Fibroblast of villous mesenchyme (primary cell): ENCODE results near the gene LCMT2. TPM values are rescaled to one million over a fixed set of nuclear protein-coding genes. Genes with fewer than 3 reads are reported as not detected.
A peak's percentile ranks its signal among the peaks of the same experiment; 100 is the strongest.

Experiments used
- DNase-seq: peaks from one replicate; pipeline ENCODE4 v3.0.0-alpha.2; 2010; ENCODE audit warnings: low read depth
- H3K4me3 ChIP-seq: 2 replicates; pipeline ENCODE4 v1.5.1; 2011; ENCODE audit warnings: low read depth, mild to moderate bottlenecking, low read length
- total RNA-seq: library from RNA; depleted of rRNA; stranded (reverse); fragments of >200 nt; gene quantifications from 2 replicates; pipeline ENCODE4 v1.2.3, GENCODE V29; 2012
- TF ChIP-seq, protein P1 (sequence below): IDR thresholded peaks from 2 replicates; pipeline ENCODE4 v1.5.1; 2012; ENCODE audit warnings: low read depth, mild to moderate bottlenecking, low read length; ENCODE audit not compliant: insufficient read depth

LCMT2 gene, protein sequence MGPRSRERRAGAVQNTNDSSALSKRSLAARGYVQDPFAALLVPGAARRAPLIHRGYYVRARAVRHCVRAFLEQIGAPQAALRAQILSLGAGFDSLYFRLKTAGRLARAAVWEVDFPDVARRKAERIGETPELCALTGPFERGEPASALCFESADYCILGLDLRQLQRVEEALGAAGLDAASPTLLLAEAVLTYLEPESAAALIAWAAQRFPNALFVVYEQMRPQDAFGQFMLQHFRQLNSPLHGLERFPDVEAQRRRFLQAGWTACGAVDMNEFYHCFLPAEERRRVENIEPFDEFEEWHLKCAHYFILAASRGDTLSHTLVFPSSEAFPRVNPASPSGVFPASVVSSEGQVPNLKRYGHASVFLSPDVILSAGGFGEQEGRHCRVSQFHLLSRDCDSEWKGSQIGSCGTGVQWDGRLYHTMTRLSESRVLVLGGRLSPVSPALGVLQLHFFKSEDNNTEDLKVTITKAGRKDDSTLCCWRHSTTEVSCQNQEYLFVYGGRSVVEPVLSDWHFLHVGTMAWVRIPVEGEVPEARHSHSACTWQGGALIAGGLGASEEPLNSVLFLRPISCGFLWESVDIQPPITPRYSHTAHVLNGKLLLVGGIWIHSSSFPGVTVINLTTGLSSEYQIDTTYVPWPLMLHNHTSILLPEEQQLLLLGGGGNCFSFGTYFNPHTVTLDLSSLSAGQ
- 5.2 and 11.2 TPM in 2 replicates for total RNA-seq

DNA sequence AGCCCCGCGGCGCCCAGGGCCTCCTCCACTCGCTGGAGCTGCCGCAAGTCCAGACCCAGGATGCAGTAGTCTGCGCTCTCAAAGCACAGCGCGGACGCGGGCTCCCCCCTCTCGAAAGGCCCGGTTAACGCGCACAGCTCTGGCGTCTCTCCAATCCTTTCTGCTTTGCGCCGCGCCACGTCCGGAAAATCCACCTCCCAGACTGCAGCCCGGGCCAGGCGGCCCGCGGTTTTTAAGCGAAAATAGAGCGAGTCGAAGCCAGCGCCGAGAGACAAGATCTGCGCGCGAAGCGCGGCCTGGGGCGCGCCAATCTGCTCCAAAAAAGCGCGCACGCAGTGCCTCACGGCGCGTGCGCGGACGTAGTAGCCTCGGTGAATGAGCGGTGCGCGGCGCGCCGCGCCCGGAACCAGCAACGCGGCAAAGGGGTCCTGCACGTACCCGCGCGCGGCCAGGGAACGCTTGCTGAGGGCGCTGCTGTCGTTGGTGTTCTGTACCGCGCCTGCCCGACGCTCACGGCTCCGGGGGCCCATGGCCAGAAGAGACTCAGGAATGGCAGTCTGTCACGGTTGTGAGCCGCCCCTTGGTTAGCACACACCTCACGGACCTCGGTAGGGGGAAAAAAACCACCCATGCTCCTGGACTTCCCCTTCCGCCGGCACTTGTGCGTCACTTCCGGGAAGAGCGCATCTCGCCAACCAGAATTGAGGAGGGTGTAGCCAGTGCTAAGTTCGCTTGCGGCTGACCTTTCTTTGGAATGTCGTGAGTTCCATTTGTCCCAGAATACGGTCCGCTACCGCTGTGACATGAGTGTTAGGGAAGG lies at the start of gene LCMT2:
Gene LCMT2, minus strand, starts transcription at position 614 of the 820 bp plus-strand sequence. Its CDS starts 84 bp downstream, at position 530.
- TF ChIP-seq, protein P1, sequence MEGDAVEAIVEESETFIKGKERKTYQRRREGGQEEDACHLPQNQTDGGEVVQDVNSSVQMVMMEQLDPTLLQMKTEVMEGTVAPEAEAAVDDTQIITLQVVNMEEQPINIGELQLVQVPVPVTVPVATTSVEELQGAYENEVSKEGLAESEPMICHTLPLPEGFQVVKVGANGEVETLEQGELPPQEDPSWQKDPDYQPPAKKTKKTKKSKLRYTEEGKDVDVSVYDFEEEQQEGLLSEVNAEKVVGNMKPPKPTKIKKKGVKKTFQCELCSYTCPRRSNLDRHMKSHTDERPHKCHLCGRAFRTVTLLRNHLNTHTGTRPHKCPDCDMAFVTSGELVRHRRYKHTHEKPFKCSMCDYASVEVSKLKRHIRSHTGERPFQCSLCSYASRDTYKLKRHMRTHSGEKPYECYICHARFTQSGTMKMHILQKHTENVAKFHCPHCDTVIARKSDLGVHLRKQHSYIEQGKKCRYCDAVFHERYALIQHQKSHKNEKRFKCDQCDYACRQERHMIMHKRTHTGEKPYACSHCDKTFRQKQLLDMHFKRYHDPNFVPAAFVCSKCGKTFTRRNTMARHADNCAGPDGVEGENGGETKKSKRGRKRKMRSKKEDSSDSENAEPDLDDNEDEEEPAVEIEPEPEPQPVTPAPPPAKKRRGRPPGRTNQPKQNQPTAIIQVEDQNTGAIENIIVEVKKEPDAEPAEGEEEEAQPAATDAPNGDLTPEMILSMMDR = no peak
- peak; percentile 93 for DNase-seq
- H3K4me3 ChIP-seq = peak within 1 kb of the TSS; percentile 90

DNA sequence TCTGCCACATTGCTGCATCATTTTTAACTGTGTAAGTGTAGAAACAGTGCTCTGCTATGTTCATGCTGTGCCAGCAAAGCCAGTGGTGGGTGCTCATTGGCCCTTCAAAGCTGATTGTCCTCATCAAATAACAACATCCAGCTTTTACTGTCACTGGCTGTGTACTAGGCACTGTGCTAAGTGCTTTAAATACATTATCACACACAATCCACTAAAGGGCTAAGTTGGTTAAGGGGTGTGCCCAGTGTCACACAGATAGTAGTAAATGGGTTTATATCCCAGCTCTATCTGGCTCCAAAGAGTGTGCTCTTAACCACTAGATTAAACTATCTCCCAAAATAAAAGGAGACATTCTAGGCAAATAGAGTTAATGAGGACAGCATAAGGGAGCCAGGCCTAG lies 48.2 kb upstream of the LCMT2 start:
- TF ChIP-seq, protein P1 = no peak
- no peak for DNase-seq

DNA sequence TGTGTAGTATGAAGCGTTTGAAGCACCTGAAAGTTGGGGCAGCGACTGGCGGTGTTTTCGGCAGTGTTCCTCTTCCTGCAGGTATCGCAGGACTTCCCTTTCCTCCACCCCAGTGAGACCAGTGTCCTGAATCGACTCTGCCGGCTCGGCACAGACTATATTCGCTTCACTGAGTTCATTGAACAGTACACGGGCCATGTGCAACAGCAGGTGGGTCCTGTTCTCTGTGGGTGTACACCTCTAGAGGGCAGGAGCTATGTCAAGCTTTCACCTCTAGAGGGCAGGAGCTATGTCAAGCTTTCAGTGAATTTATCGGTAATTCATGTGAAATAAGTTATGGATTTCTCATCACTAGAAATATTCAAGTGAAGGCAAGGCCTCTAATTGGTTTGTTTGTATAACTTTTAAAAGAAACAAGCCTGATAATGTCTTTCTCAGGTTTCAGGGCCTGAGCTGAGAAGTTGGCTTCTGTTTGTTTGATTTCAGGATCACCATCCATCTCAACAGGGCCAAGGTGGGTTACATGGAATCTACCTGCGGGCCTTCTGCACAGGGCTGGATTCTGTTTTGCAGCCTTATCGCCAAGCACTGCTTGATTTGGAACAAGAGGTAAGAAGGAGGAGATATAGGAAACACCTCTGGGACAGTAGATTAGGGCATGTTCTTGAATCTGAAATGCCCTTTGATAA lies 45.8 kb upstream of the LCMT2 start:
- TF ChIP-seq, protein P1 = peak; percentile 86
- DNase-seq = peak; percentile 29
- no peak overlapping the region for H3K4me3 ChIP-seq

More for the DNA sequence above, 48.2 kb upstream of the LCMT2 start:
- H3K4me3 ChIP-seq = no peak overlapping the region

DNA sequence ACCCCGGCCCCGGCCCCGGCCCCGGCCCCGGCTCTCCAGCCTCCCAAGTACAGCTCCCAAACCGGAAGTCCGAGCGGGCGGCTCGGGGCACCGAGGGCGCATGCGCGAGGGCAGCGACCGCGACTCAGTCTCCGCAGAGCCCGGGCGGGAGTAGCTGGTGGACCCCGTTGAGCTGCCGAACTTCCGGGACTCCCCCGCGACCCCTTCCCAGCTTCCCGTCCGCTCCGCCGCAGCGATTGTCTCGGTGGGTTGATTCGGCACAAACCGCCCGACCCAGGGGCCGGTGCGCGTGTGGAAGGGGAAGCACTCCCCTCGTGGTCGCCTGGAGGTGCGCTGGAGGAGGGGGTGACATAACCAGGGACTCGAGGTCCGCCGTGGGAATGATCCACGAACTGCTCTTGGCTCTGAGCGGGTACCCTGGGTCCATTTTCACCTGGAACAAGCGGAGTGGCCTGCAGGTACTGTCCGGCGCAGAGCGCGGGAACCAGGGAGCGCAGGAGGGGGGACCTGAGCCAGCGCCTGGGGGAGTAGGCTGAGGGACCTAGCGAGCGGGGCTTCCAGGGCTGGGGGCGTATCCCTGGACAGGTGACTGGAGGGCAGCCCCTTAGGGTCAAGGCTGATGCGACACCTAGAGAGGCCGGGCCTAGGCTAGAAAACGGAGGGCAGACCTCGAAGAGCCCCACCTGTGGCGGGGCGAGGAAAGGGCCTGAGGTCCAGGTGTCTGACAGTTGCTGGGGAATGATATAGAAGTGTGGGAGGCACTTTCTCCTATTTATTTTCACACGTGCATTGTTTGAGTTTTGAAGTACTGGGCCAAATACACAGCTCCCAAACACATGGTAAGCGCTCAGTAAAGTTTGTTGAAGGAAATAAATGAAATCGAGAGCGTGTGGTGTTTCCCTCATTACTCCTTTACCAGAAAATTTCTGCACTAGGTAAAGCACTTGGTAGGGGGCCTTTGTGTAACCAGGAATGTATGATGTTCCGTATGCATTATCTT lies 40.9 kb upstream of the LCMT2 start, which contains the start of the genes TUBGCP4 and ZSCAN29:
Gene TUBGCP4, plus strand, starts transcription at position 127 of the 1,000 bp plus-strand sequence. Its CDS starts 254 bp downstream, at position 381.
Gene ZSCAN29, minus strand, starts transcription at position 69 of the 1,000 bp plus-strand sequence. CDS start 1,130 bp downstream, outside the sequence.
- H3K4me3 ChIP-seq = peak within 1 kb of the TSS; percentile 91
- peak; percentile 74 for DNase-seq
- TF ChIP-seq, protein P1 = peak; percentile 36

DNA sequence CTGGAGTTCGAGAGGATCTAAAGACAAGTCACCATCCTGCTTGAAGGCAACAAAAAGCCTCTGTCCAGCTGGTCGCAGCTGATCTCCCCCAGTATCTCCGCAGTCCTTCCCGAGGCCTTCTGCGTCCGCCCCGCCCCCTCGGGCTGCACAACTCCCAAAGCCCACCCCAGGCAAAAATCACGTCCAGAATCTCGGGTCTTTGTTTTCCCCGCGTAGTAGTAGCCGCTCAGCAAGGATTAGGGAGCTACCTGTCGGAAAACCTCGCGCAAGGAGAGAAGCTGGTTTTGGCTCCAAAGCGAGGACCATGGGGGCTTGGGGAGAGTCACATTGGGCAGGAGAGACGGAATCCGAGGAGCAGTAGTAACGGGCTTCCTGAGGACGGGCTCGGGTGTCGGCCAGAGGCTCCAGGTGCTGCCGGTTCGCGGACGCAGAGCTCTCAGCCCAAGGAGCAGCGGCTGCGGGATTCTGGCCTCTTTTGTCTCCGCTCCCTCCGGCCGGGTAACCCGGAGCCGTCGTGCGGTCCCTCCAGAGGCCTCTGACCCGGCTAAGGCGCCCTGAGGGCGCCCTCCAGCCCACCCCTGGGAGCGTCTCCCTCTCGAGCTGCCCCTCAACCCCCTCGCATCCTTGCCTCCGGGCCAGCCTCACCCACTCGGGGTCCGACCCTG lies 40.1 kb upstream of the LCMT2 start:
- TF ChIP-seq, protein P1 = no peak
- DNase-seq = peak; percentile 51
- peak overlapping the region; percentile 91 for H3K4me3 ChIP-seq
